HEK293 (cell line): ENCODE measurements around the gene DIO3.

Experiments used
- CTCF ChIA-PET: fragments of 350-600 bp; formaldehyde crosslinking; extraction: SDS; loops from one replicate; lab custom pipeline; 2021; ENCODE audit warnings: antibody characterized with exemption; lab: Yijun Ruan, JAX
- POLR2A ChIA-PET: fragments of 300-600 bp; formaldehyde crosslinking; extraction: SDS; loops from one replicate; lab custom pipeline; 2020; ENCODE audit warnings: antibody characterized with exemption, inconsistent platforms; lab: Yijun Ruan, JAX
- H3K27ac ChIP-seq: fragments of 200-500 bp; sonication (Bioruptor generic); 2 replicates; pipeline ENCODE4 v1.5.1; 2014; ENCODE audit warnings: low read depth, low read length, control low read depth, inconsistent platforms; ENCODE audit errors: extremely low read depth
- H3K36me3 ChIP-seq, 2 experiments: fragments of 200-500 bp in 1 of 2; sonication (Bioruptor generic) in 1 of 2; 1 replicate in 1 of 2; 2 replicates in 1 of 2; pipeline ENCODE4 v1.5.1; 2014 to 2017; ENCODE audit warnings: inconsistent platforms in 2 of 2, low read length in 2 of 2; ENCODE audit not compliant: control insufficient read depth in 2 of 2, insufficient read depth in 1 of 2
- H3K4me1 ChIP-seq: fragments of 200-500 bp; sonication (Bioruptor generic); 2 replicates; pipeline ENCODE4 v1.5.1; 2014; ENCODE audit warnings: mild to moderate bottlenecking, low read length, inconsistent platforms; ENCODE audit not compliant: control insufficient read depth, insufficient read depth
- H3K4me3 ChIP-seq: 2 replicates; pipeline ENCODE4 v1.5.1; 2011; ENCODE audit warnings: low read depth, mild to moderate bottlenecking, control low read depth, low read length, moderate library complexity
- H3K9me3 ChIP-seq: fragments of 200-500 bp; sonication (Bioruptor generic); 2 replicates; pipeline ENCODE4 v1.5.1; 2014; ENCODE audit warnings: low read depth, low read length, inconsistent platforms; ENCODE audit not compliant: control insufficient read depth, insufficient read depth
- GLI4 ChIP-seq: fragments of 450-650 bp; formaldehyde crosslinking; IDR thresholded peaks from 2 replicates; pipeline ENCODE4 v1.5.1; 2016; ENCODE audit warnings: missing biosample characterization, missing genetic modification characterization
- GLIS1 ChIP-seq: fragments of 450-650 bp; formaldehyde crosslinking; IDR thresholded peaks from 2 replicates; pipeline ENCODE4 v1.5.1; 2016; ENCODE audit warnings: missing biosample characterization, missing genetic modification characterization
- OVOL3 ChIP-seq: fragments of 450-650 bp; formaldehyde crosslinking; IDR thresholded peaks from 2 replicates; pipeline ENCODE4 v1.5.1; 2016; ENCODE audit warnings: missing biosample characterization, missing genetic modification characterization
- PRDM4 ChIP-seq: fragments of 450-650 bp; formaldehyde crosslinking; IDR thresholded peaks from 2 replicates; pipeline ENCODE4 v1.5.1; 2017; ENCODE audit warnings: missing biosample characterization, missing genetic modification characterization
- SCRT1 ChIP-seq: fragments of 450-650 bp; formaldehyde crosslinking; IDR thresholded peaks from 2 replicates; pipeline ENCODE4 v1.5.1; 2016; ENCODE audit warnings: missing biosample characterization, missing genetic modification characterization, borderline replicate concordance
- SCRT2 ChIP-seq: fragments of 450-650 bp; formaldehyde crosslinking; IDR thresholded peaks from 2 replicates; pipeline ENCODE4 v1.5.1; 2016; ENCODE audit warnings: missing biosample characterization, missing genetic modification characterization
- SP3 ChIP-seq: fragments of 450-650 bp; formaldehyde crosslinking; IDR thresholded peaks from 2 replicates; pipeline ENCODE4 v1.5.1; 2016; ENCODE audit warnings: missing biosample characterization, missing genetic modification characterization
- ZBTB48 ChIP-seq: fragments of 450-650 bp; formaldehyde crosslinking; IDR thresholded peaks from 2 replicates; pipeline ENCODE4 v1.5.1; 2016; ENCODE audit warnings: missing biosample characterization, missing genetic modification characterization
- ZNF174 ChIP-seq: fragments of 450-650 bp; formaldehyde crosslinking; IDR thresholded peaks from 2 replicates; pipeline ENCODE4 v1.5.0; 2017; ENCODE audit warnings: missing biosample characterization, mild to moderate bottlenecking, missing genetic modification characterization
- ZNF214 ChIP-seq: fragments of 450-650 bp; formaldehyde crosslinking; IDR thresholded peaks from 2 replicates; pipeline ENCODE4 v1.5.1; 2017; ENCODE audit warnings: missing biosample characterization, mild to moderate bottlenecking, missing genetic modification characterization, borderline replicate concordance
- ZNF324 ChIP-seq: fragments of 450-650 bp; formaldehyde crosslinking; IDR thresholded peaks from 2 replicates; pipeline ENCODE4 v1.5.1; 2016; ENCODE audit warnings: missing biosample characterization, missing genetic modification characterization
- ZNF423 ChIP-seq: fragments of 450-650 bp; formaldehyde crosslinking; IDR thresholded peaks from 2 replicates; pipeline ENCODE4 v1.5.1; 2016; ENCODE audit warnings: missing biosample characterization, missing genetic modification characterization
- ZNF548 ChIP-seq: fragments of 450-650 bp; formaldehyde crosslinking; IDR thresholded peaks from 2 replicates; pipeline ENCODE4 v1.5.1; 2016; ENCODE audit warnings: missing biosample characterization, missing genetic modification characterization
- TF ChIP-seq, protein P1 (sequence below): fragments of 450-650 bp; formaldehyde crosslinking; IDR thresholded peaks from 2 replicates; pipeline ENCODE4 v1.5.1; 2016; ENCODE audit warnings: missing biosample characterization, missing genetic modification characterization
- TF ChIP-seq, protein P2 (sequence below): fragments of 450-650 bp; IDR thresholded peaks from 2 replicates; pipeline ENCODE4 v1.5.1; 2018; ENCODE audit warnings: missing biosample characterization, missing genetic modification characterization
- TF ChIP-seq, protein P3 (sequence below): fragments of 450-650 bp; formaldehyde crosslinking; IDR thresholded peaks from 2 replicates; pipeline ENCODE4; 2016; ENCODE audit warnings: missing biosample characterization, missing genetic modification characterization

The DIO3 gene

GRCh38 chr14:101556566-101557320, 4.6 kb upstream of the DIO3 start (continued):
- TF ChIP-seq, protein P1, sequence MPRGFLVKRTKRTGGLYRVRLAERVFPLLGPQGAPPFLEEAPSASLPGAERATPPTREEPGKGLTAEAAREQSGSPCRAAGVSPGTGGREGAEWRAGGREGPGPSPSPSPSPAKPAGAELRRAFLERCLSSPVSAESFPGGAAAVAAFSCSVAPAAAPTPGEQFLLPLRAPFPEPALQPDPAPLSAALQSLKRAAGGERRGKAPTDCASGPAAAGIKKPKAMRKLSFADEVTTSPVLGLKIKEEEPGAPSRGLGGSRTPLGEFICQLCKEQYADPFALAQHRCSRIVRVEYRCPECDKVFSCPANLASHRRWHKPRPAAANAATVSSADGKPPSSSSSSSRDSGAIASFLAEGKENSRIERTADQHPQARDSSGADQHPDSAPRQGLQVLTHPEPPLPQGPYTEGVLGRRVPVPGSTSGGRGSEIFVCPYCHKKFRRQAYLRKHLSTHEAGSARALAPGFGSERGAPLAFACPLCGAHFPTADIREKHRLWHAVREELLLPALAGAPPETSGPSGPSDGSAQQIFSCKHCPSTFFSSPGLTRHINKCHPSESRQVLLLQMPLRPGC (tag by site-specific recombination): no peak
- no peak for TF ChIP-seq GLIS1 (tag by site-specific recombination)
- no peak for TF ChIP-seq ZNF423 (tag by site-specific recombination)
- TF ChIP-seq ZNF174: no peak
- TF ChIP-seq ZNF548: no peak
- TF ChIP-seq PRDM4 (tag by site-specific recombination): no peak
- TF ChIP-seq ZNF324: no peak
- no peak for TF ChIP-seq ZBTB48
- TF ChIP-seq, protein P2, sequence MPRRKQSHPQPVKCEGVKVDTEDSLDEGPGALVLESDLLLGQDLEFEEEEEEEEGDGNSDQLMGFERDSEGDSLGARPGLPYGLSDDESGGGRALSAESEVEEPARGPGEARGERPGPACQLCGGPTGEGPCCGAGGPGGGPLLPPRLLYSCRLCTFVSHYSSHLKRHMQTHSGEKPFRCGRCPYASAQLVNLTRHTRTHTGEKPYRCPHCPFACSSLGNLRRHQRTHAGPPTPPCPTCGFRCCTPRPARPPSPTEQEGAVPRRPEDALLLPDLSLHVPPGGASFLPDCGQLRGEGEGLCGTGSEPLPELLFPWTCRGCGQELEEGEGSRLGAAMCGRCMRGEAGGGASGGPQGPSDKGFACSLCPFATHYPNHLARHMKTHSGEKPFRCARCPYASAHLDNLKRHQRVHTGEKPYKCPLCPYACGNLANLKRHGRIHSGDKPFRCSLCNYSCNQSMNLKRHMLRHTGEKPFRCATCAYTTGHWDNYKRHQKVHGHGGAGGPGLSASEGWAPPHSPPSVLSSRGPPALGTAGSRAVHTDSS (tag by site-specific recombination): no peak

GRCh38 chr14:101557321-101557695, 4.0 kb upstream of the DIO3 start:
- Histone ChIP-seq H3K4me3 (no peak overlapping the region), H3K36me3 (no peaks in the 10 kb centered on the region), H3K4me1 (no peaks in the 10 kb centered on the region), H3K27ac (no peak overlapping the region), H3K9me3 (no peaks in the 10 kb centered on the region)
- POLR2A ChIA-PET: no interaction called here
- TF ChIP-seq ZNF214: no peak
- TF ChIP-seq, protein P3, sequence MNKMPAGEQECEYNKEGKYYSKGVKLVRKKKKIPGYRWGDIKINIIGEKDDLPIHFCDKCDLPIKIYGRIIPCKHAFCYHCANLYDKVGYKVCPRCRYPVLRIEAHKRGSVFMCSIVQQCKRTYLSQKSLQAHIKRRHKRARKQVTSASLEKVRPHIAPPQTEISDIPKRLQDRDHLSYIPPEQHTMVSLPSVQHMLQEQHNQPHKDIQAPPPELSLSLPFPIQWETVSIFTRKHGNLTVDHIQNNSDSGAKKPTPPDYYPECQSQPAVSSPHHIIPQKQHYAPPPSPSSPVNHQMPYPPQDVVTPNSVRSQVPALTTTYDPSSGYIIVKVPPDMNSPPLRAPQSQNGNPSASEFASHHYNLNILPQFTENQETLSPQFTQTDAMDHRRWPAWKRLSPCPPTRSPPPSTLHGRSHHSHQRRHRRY: no peak
- TF ChIP-seq GLI4 (tag by site-specific recombination): no peak
- no peak for TF ChIP-seq SP3 (tag by site-specific recombination)
- CTCF ChIA-PET: interaction anchor here (0.7 kb wide), 1 partner anchor 27 kb away, joined by 5 read pairs; no protein-coding TSS in a partner anchor

GRCh38 chr14:101557811-101558738, 3.2 kb upstream of the DIO3 start:
- ChIA-PET CTCF (no interaction called here), POLR2A (no interaction called here)
- Histone ChIP-seq H3K4me3 (no peak overlapping the region), H3K36me3 (no peaks in the 10 kb centered on the region), H3K4me1 (no peaks in the 10 kb centered on the region), H3K9me3 (no peaks in the 10 kb centered on the region), H3K27ac (no peak overlapping the region)
- TF ChIP-seq OVOL3 (tag by site-specific recombination) (no peak), SCRT1 (tag by site-specific recombination) (0 out of 2 replicates have a peak, but pooled peaks have one; percentile 18), SCRT2 (peak; percentile 67)
